Fibroblast of skin of left biceps (primary cell): ENCODE measurements around the gene LRRC8D.
"Not testable (repeated sequence)": the region's sequence is repeated elsewhere in the genome, so short reads cannot be mapped to it uniquely, and the experiment has no call there.

Experiments
- DNase-seq, 2 experiments: peaks; one replicate each; pipeline ENCODE4 v3.0.0-alpha.2; 2013; ENCODE audit warnings: low read depth in 2 of 2

The LRRC8D gene

GRCh38 chr1:89912073-89912472 is 91.2 kb downstream of the LRRC8D start:
- no peak for DNase-seq

GRCh38 chr1:89913353-89914095 is 92.7 kb downstream of the LRRC8D start:
- no peak for DNase-seq

- no peak for DNase-seq
Observed at GRCh38 chr1:89917353-89917752, 96.5 kb downstream of the LRRC8D start.

GRCh38 chr1:89918127-89918793 is 97.4 kb downstream of the LRRC8D start:
- DNase-seq: no peak

GRCh38 chr1:89918794-89919155 is 97.9 kb downstream of the LRRC8D start:
- DNase-seq: no peak

GRCh38 chr1:89919174-89919573 is 98.3 kb downstream of the LRRC8D start:
- DNase-seq: no peak

GRCh38 chr1:89922911-89923310 is 102.1 kb downstream of the LRRC8D start:
- no peak for DNase-seq

- DNase-seq: no peak
Observed at GRCh38 chr1:89923517-89923916, 102.7 kb downstream of the LRRC8D start.

- not testable (repeated sequence) for DNase-seq
Observed at GRCh38 chr1:89924075-89924474, 103.2 kb downstream of the LRRC8D start.

GRCh38 chr1:89927049-89927448 is 106.2 kb downstream of the LRRC8D start:
- no peak for DNase-seq

GRCh38 chr1:89927478-89927877 is 106.6 kb downstream of the LRRC8D start:
- no peak for DNase-seq

GRCh38 chr1:89928506-89928905 is 107.7 kb downstream of the LRRC8D start:
- no peak for DNase-seq

GRCh38 chr1:89929467-89930063 is 108.7 kb downstream of the LRRC8D start:
- no peak for DNase-seq

GRCh38 chr1:89930579-89930978 is 109.7 kb downstream of the LRRC8D start:
- no peak for DNase-seq

- DNase-seq: no peak
Observed at GRCh38 chr1:89931964-89932363, 111.1 kb downstream of the LRRC8D start.

GRCh38 chr1:89932598-89933364 is 111.9 kb downstream of the LRRC8D start:
- DNase-seq: no peak

- no peak for DNase-seq
Observed at GRCh38 chr1:89934461-89934860, 113.6 kb downstream of the LRRC8D start.

GRCh38 chr1:89935235-89935634 is 114.4 kb downstream of the LRRC8D start:
- DNase-seq: no peak

GRCh38 chr1:89936694-89937093 is 115.9 kb downstream of the LRRC8D start:
- no peak for DNase-seq

GRCh38 chr1:89938171-89939055 is 117.6 kb downstream of the LRRC8D start:
- no peak for DNase-seq

- DNase-seq: no peak
Observed at GRCh38 chr1:89939059-89939570, 118.3 kb downstream of the LRRC8D start.
